ENCODE data around the gene GTF2H2C.

- TF ChIP-seq EZH2 (IDR thresholded peaks at IDR 0.05; ENCODE audit: borderline replicate concordance, low read depth, low read length, poor library complexity, severe bottlenecking): no peak
- TF ChIP-seq, protein P1, sequence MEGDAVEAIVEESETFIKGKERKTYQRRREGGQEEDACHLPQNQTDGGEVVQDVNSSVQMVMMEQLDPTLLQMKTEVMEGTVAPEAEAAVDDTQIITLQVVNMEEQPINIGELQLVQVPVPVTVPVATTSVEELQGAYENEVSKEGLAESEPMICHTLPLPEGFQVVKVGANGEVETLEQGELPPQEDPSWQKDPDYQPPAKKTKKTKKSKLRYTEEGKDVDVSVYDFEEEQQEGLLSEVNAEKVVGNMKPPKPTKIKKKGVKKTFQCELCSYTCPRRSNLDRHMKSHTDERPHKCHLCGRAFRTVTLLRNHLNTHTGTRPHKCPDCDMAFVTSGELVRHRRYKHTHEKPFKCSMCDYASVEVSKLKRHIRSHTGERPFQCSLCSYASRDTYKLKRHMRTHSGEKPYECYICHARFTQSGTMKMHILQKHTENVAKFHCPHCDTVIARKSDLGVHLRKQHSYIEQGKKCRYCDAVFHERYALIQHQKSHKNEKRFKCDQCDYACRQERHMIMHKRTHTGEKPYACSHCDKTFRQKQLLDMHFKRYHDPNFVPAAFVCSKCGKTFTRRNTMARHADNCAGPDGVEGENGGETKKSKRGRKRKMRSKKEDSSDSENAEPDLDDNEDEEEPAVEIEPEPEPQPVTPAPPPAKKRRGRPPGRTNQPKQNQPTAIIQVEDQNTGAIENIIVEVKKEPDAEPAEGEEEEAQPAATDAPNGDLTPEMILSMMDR (conservative IDR thresholded peaks at IDR 0.05; ENCODE audit: low read depth, low read length): no peak
Measured at GRCh38 chr5:69522035-69522434, 38.0 kb upstream of the GTF2H2C start.
